Measurements from ENCODE around the gene CDH1. TPM values are rescaled to one million over a fixed set of nuclear protein-coding genes. Genes with fewer than 3 reads are reported as not detected.

The CDH1 gene
- total RNA-seq, 3 donors from 2014 or later (not counting 1 experiment from before 2014, with no cell fraction given): 0.50 TPM; not detected in 2

- no peaks in the 10 kb centered on the region for H3K36me3 ChIP-seq (ENCODE audit: control insufficient read depth, insufficient read depth, low read length)
- TF ChIP-seq, protein P1, sequence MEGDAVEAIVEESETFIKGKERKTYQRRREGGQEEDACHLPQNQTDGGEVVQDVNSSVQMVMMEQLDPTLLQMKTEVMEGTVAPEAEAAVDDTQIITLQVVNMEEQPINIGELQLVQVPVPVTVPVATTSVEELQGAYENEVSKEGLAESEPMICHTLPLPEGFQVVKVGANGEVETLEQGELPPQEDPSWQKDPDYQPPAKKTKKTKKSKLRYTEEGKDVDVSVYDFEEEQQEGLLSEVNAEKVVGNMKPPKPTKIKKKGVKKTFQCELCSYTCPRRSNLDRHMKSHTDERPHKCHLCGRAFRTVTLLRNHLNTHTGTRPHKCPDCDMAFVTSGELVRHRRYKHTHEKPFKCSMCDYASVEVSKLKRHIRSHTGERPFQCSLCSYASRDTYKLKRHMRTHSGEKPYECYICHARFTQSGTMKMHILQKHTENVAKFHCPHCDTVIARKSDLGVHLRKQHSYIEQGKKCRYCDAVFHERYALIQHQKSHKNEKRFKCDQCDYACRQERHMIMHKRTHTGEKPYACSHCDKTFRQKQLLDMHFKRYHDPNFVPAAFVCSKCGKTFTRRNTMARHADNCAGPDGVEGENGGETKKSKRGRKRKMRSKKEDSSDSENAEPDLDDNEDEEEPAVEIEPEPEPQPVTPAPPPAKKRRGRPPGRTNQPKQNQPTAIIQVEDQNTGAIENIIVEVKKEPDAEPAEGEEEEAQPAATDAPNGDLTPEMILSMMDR (IDR thresholded peaks at IDR 0.05): no peak
- H3K9me3 Mint-ChIP-seq: no peaks in the 10 kb centered on the region
- H3K4me3 Mint-ChIP-seq: no peak overlapping the region
- H3K27ac Mint-ChIP-seq: no peak overlapping the region
- H3K4me1 Mint-ChIP-seq: peaks cover 8 to 9% of the 10 kb centered on the region in 2 donors
- no peak for ATAC-seq
- H3K27me3 ChIP-seq (ENCODE audit: control insufficient read depth, insufficient read depth, low read length): no peaks in the 10 kb centered on the region
- H3K4me3 ChIP-seq (ENCODE audit: low read length): no peak overlapping the region
- H3K9me3 ChIP-seq (ENCODE audit: control insufficient read depth, insufficient read depth, low read length): no peaks in the 10 kb centered on the region
- no peak overlapping the region for H3K27ac ChIP-seq (ENCODE audit: low read length)
- peaks cover 0 to 7% of the 10 kb centered on the region in 2 donors for H3K27me3 Mint-ChIP-seq (ENCODE audit: low read depth in 2 of 2)
- 100% methylated on average over 3 of the region's 4 CpGs for WGBS (ENCODE audit: insufficient coverage)
- no peak for DNase-seq
- H3K4me1 ChIP-seq (ENCODE audit: control insufficient read depth, insufficient read depth, low read length): peaks cover 18% of the 10 kb centered on the region
- no peaks in the 10 kb centered on the region for H3K36me3 Mint-ChIP-seq
- intact Hi-C loops (cut with micrococcal nuclease): no loop called here
These were observed 14.1 kb downstream of the CDH1 start for GRCh38 chr16:68751160-68751559.

DNA sequence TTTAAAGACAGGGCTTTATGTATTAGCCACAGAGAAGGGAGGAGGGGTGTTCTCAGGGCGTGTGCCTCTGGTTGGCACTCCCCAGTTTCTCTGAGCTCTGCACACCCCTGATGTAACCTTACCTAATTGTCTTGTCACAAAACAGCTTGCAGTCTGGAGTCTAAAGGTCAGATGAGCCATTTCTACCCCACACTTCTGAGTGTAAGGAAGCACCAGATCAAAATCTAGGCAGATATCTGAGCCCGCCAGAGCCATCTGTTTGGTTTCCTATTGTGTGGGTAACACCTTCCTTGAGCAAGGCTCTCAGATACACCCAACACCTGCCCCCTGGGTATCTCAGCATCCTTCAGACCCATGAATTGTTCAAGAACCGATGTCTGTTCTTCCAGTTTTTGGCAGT lies 15.5 kb downstream of the CDH1 start:
- Histone ChIP-seq H3K4me3 (ENCODE audit: low read length) (no peak overlapping the region), H3K9me3 (ENCODE audit: control insufficient read depth, insufficient read depth, low read length) (no peaks in the 10 kb centered on the region), H3K27ac (ENCODE audit: low read length) (no peak overlapping the region), H3K27me3 (ENCODE audit: control insufficient read depth, insufficient read depth, low read length) (no peaks in the 10 kb centered on the region), H3K4me1 (ENCODE audit: control insufficient read depth, insufficient read depth, low read length) (peaks cover 18% of the 10 kb centered on the region), H3K36me3 (ENCODE audit: control insufficient read depth, insufficient read depth, low read length) (no peaks in the 10 kb centered on the region)
- DNase-seq: peak in 1 of 2 donors; percentile 52
- Mint-ChIP-seq H3K4me1 (peaks cover 8 to 9% of the 10 kb centered on the region in 2 donors), H3K4me3 (no peak overlapping the region), H3K27me3 (ENCODE audit: low read depth in 2 of 2) (peaks cover 0 to 4% of the 10 kb centered on the region in 2 donors), H3K27ac (no peak overlapping the region), H3K9me3 (no peaks in the 10 kb centered on the region), H3K36me3 (no peaks in the 10 kb centered on the region)
- 37% methylated on average over 2 of the region's 3 CpGs for WGBS (ENCODE audit: insufficient coverage)
- peak; percentile 62 to 83 (median 63) for ATAC-seq
- TF ChIP-seq, protein P1 (IDR thresholded peaks at IDR 0.05): no peak
- intact Hi-C loops (cut with micrococcal nuclease): no loop called here

GRCh38 chr16:68754084-68754792 lies 17.1 kb downstream of the CDH1 start:
- TF ChIP-seq, protein P1 (IDR thresholded peaks at IDR 0.05): no peak
- H3K4me3 Mint-ChIP-seq: no peak overlapping the region
- no peaks in the 10 kb centered on the region for H3K36me3 Mint-ChIP-seq
- DNase-seq (no peak), ATAC-seq (no peak)
- no peaks in the 10 kb centered on the region for H3K9me3 Mint-ChIP-seq
- H3K27me3 ChIP-seq (ENCODE audit: control insufficient read depth, insufficient read depth, low read length): no peaks in the 10 kb centered on the region
- no peak overlapping the region for H3K27ac Mint-ChIP-seq
- H3K36me3 ChIP-seq (ENCODE audit: control insufficient read depth, insufficient read depth, low read length): no peaks in the 10 kb centered on the region
- WGBS (ENCODE audit: insufficient coverage): 87% methylated on average over 5 of the region's 7 CpGs
- H3K4me3 ChIP-seq (ENCODE audit: low read length): no peak overlapping the region
- H3K4me1 ChIP-seq (ENCODE audit: control insufficient read depth, insufficient read depth, low read length): peaks cover 18% of the 10 kb centered on the region
- no peak overlapping the region for H3K27ac ChIP-seq (ENCODE audit: low read length)
- H3K9me3 ChIP-seq (ENCODE audit: control insufficient read depth, insufficient read depth, low read length): no peaks in the 10 kb centered on the region
- no peaks in the 10 kb centered on the region for H3K27me3 Mint-ChIP-seq (ENCODE audit: low read depth in 2 of 2)
- intact Hi-C loops (cut with micrococcal nuclease): no loop called here
- peaks cover 8 to 9% of the 10 kb centered on the region in 2 donors for H3K4me1 Mint-ChIP-seq
